OCI-LY1 (cell line): ENCODE data around the gene RTL9.

Source experiments
- CTCF ChIP-seq: fragments of 200-600 bp; sonication (generic), shearing (Covaris generic); IDR thresholded peaks from 2 replicates; pipeline ENCODE4 v1.5.1; 2017; ENCODE audit warnings: mild to moderate bottlenecking, antibody characterized with exemption, low read length, moderate library complexity, mixed read lengths
- EZH2 ChIP-seq: fragments of 200-600 bp; sonication (generic), shearing (Covaris generic); IDR thresholded peaks from 2 replicates; pipeline ENCODE4 v1.8.0; 2017; ENCODE audit warnings: borderline replicate concordance, mixed run types, mild to moderate bottlenecking, antibody characterized with exemption, low read length, moderate library complexity, mixed read lengths

GRCh38 chrX:110383414-110383813 lies 24.8 kb downstream of the RTL9 start:
- TF ChIP-seq CTCF (no peak), EZH2 (no peak)
